ENCODE data around the gene DHCR24. TPM values are rescaled to one million over a fixed set of nuclear protein-coding genes. Genes with fewer than 3 reads are reported as not detected.

Gene DHCR24
- total RNA-seq, 2 donors from 2014 or later = 217 to 298 TPM

GRCh38 chr1:54869173-54869851 is 17.7 kb downstream of the DHCR24 start:
- intact Hi-C loops (cut with DNase I, micrococcal nuclease) = no loop called here
- DNase-seq (no peak), ATAC-seq (no peak)

- intact Hi-C loops (cut with DNase I, micrococcal nuclease) = no loop called here
- DNase-seq = no peak
- ATAC-seq = no peak
Observed at GRCh38 chr1:54867717-54868057, 19.3 kb downstream of the DHCR24 start.

- DNase-seq (no peak), ATAC-seq (peak; percentile 72)
- intact Hi-C loops (cut with DNase I, micrococcal nuclease) = no loop called here
Observed at GRCh38 chr1:54866801-54867716, 19.9 kb downstream of the DHCR24 start.

GRCh38 chr1:54865238-54866073 is 21.5 kb downstream of the DHCR24 start:
- ATAC-seq = peak; percentile 54
- intact Hi-C loops (cut with DNase I, micrococcal nuclease) = no loop called here
- DNase-seq = no peak

- intact Hi-C loops (cut with DNase I, micrococcal nuclease) = no loop called here
- ATAC-seq (peak; percentile 53), DNase-seq (no peak)
Observed at GRCh38 chr1:54864460-54865208, 22.4 kb downstream of the DHCR24 start.

- DNase-seq = no peak
- ATAC-seq = no peak
- intact Hi-C loops (cut with DNase I, micrococcal nuclease) = no loop called here
Observed at GRCh38 chr1:54863267-54863665, 23.7 kb downstream of the DHCR24 start.

- ATAC-seq (no peak), DNase-seq (no peak)
- intact Hi-C loops (cut with DNase I, micrococcal nuclease) = no loop called here
Observed at GRCh38 chr1:54861070-54861761, 25.8 kb downstream of the DHCR24 start.

- DNase-seq (no peak), ATAC-seq (no peak)
- intact Hi-C loops (cut with DNase I, micrococcal nuclease) = no loop called here
Observed at GRCh38 chr1:54859700-54860391, 27.1 kb downstream of the DHCR24 start.

- intact Hi-C loops (cut with DNase I, micrococcal nuclease) = no loop called here
- no peak for DNase-seq
- peak; percentile 38 for ATAC-seq
Observed at GRCh38 chr1:54857746-54858561, 29.0 kb downstream of the DHCR24 start.

GRCh38 chr1:54857141-54857540 is 29.9 kb downstream of the DHCR24 start:
- intact Hi-C loops (cut with DNase I, micrococcal nuclease) = no loop called here
- DNase-seq = no peak
- no peak for ATAC-seq

GRCh38 chr1:54854381-54855020 is 32.5 kb downstream of the DHCR24 start:
- DNase-seq (no peak), ATAC-seq (no peak)
- intact Hi-C loops (cut with DNase I, micrococcal nuclease) = no loop called here

GRCh38 chr1:54853793-54854370 is 33.1 kb downstream of the DHCR24 start:
- intact Hi-C loops (cut with DNase I, micrococcal nuclease) = no loop called here
- DNase-seq (no peak), ATAC-seq (no peak)

GRCh38 chr1:54853096-54853792 is 33.8 kb downstream of the DHCR24 start:
- ATAC-seq = no peak
- no peak for DNase-seq
- intact Hi-C loops (cut with DNase I, micrococcal nuclease) = no loop called here

GRCh38 chr1:54851936-54852524 is 35.0 kb downstream of the DHCR24 start:
- intact Hi-C loops (cut with DNase I, micrococcal nuclease) = no loop called here
- ATAC-seq = no peak

GRCh38 chr1:54851406-54851805 is 35.6 kb downstream of the DHCR24 start:
- DNase-seq = no peak
- ATAC-seq = no peak
- intact Hi-C loops (cut with DNase I, micrococcal nuclease) = no loop called here

More at GRCh38 chr1:54851936-54852524, 35.0 kb downstream of the DHCR24 start:
- no peak for DNase-seq
